ENCODE measurements around the gene PLCG1.

Gene PLCG1

DNA sequence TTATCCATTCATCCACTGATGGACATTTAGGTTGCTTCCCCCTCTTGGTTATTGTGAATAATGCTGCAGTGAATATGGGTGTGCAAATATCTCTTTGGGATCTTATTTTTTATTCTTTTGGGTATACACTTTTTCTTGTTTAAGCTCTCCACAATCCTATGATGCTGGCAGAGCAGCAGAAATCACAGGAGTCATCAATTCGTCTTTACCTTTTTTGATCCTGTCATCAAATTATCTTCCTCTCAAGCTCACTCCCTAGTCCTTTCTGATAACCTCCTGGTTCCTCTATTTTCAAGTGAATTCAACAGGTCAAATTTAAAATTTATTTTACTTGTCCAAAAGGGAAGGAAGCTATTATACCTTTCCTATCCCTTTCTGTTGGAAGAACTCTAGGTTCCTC, 89.1 kb downstream of the PLCG1 start:
- no peaks in the 10 kb centered on the region for H3F3A ChIP-seq (ENCODE audit: control insufficient read depth, insufficient read depth)
- H3K79me2 ChIP-seq (ENCODE audit: control insufficient read depth, low read length): no peaks in the 10 kb centered on the region
- no peaks in the 10 kb centered on the region for H3K9me3 ChIP-seq (ENCODE audit: control insufficient read depth, insufficient read depth, low read length)

More for the DNA sequence above, 89.1 kb downstream of the PLCG1 start:
- H3K4me3 ChIP-seq (ENCODE audit: low read length): no peak overlapping the region
- H4K20me1 ChIP-seq (ENCODE audit: control insufficient read depth, insufficient read depth, low read depth, low read length): no peaks in the 10 kb centered on the region
- H3K36me3 ChIP-seq (ENCODE audit: control insufficient read depth, low read length): no peaks in the 10 kb centered on the region
- no peak overlapping the region for H3K4me2 ChIP-seq (ENCODE audit: low read length)
- H3K27ac ChIP-seq (ENCODE audit: low read depth, low read length): no peak overlapping the region
- H3K4me1 ChIP-seq (ENCODE audit: control insufficient read depth, low read length): no peaks in the 10 kb centered on the region
- no peaks in the 10 kb centered on the region for H3K27me3 ChIP-seq (ENCODE audit: control insufficient read depth, low read length)
- TF ChIP-seq, protein P1, sequence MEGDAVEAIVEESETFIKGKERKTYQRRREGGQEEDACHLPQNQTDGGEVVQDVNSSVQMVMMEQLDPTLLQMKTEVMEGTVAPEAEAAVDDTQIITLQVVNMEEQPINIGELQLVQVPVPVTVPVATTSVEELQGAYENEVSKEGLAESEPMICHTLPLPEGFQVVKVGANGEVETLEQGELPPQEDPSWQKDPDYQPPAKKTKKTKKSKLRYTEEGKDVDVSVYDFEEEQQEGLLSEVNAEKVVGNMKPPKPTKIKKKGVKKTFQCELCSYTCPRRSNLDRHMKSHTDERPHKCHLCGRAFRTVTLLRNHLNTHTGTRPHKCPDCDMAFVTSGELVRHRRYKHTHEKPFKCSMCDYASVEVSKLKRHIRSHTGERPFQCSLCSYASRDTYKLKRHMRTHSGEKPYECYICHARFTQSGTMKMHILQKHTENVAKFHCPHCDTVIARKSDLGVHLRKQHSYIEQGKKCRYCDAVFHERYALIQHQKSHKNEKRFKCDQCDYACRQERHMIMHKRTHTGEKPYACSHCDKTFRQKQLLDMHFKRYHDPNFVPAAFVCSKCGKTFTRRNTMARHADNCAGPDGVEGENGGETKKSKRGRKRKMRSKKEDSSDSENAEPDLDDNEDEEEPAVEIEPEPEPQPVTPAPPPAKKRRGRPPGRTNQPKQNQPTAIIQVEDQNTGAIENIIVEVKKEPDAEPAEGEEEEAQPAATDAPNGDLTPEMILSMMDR (IDR thresholded peaks at IDR 0.05; ENCODE audit: low read depth, low read length, poor library complexity, severe bottlenecking): no peak
- TF ChIP-seq EZH2phosphoT487 (IDR thresholded peaks at IDR 0.05; ENCODE audit: borderline replicate concordance, low read length): no peak
- no peaks in the 10 kb centered on the region for H3K9me2 ChIP-seq (replicated peaks; ENCODE audit: control insufficient read depth, low read length)

Measured in DOHH2 (cell line).